ENCODE measurements around the gene DENND6B. TPM values are rescaled to one million over a fixed set of nuclear protein-coding genes. Genes with fewer than 3 reads are reported as not detected.

The DENND6B gene
- total and polyA plus RNA-seq, 2 of the 13 experiments (the other 11 are each of a cell fraction or from before 2014, with no cell fraction given): 0.95 to 3.8 TPM

- no peak for TF ChIP-seq ETV6 (CRISPR knock-in tag; conservative IDR thresholded peaks at IDR 0.05)
These were observed 7.3 kb downstream of the DENND6B start (continued) for GRCh38 chr22:50319503-50319951.

GRCh38 chr22:50318698-50319411 is 8.0 kb downstream of the DENND6B start:
- Histone ChIP-seq H3K79me2 (ENCODE audit: insufficient read depth, low read length) (no peaks in the 10 kb centered on the region), H3K4me3 (replicated peaks in 1 of 3; ENCODE audit: insufficient read depth in 1 of 3, low read depth in 2 of 3, low read length in 3 of 3) (no peak overlapping the region), H3K4me1 (ENCODE audit: insufficient read depth, low read length) (peaks cover 76% of the 10 kb centered on the region), H4K20me1 (ENCODE audit: insufficient read depth, low read length) (no peaks in the 10 kb centered on the region), H3K36me3 (replicated peaks in 1 of 2; ENCODE audit: control insufficient read depth in 1 of 2, insufficient read depth in 2 of 2, low read length in 2 of 2) (no peaks in the 10 kb centered on the region), H3K9me3 (ENCODE audit: low read length) (no peaks in the 10 kb centered on the region), H3K4me2 (ENCODE audit: low read depth, low read length) (no peak overlapping the region), H2AFZ (ENCODE audit: low read length) (no peak overlapping the region), H3K9ac (ENCODE audit: insufficient read depth, low read depth, low read length) (no peak overlapping the region), H3K27me3 (ENCODE audit: control insufficient read depth in 1 of 2, insufficient read depth in 2 of 2, low read length in 2 of 2) (peaks cover 0 to 1% of the 10 kb centered on the region in 2 experiments; a peak in 3 of 5 replicates), H3K27ac (ENCODE audit: extremely low read length, insufficient read depth, low read length) (no peak overlapping the region)
- 63% methylated on average over 12 of the region's 21 CpGs for WGBS (ENCODE audit: low lambda C conversion rate)
- ATAC-seq (peak; percentile 2; the same call in 1 of the 3 replicates), DNase-seq (ENCODE audit: low spot score) (no peak), FAIRE-seq (no peak)
- CTCF ChIA-PET (ENCODE audit: low intra/inter-chr PET ratio, low total read pairs): no interaction called here
- in situ Hi-C loops (cut with HindIII; ENCODE audit: extremely low pct_ligation_motif_present, low pct_unique_long_range_greater_than_20kb) (no loop called here), intact Hi-C loops (cut with micrococcal nuclease; ENCODE audit: unreplicated experiment) (no loop called here)
- POLR2A ChIA-PET: no interaction called here
- BruUV-seq (replicated peaks): no TSS peak
- TF ChIP-seq RAD21 (CRISPR knock-in tag; IDR thresholded peaks at IDR 0.05) (no peak), ZNF530 (CRISPR knock-in tag; IDR thresholded peaks at IDR 0.05; ENCODE audit: low read depth) (no peak), HNRNPL (IDR thresholded peaks at IDR 0.05; ENCODE audit: low read depth, low read length) (0 out of 2 replicates have a peak, but pooled peaks have one; percentile 40), ZNF879 (CRISPR knock-in tag; IDR thresholded peaks at IDR 0.05) (no peak), ZNF326 (CRISPR knock-in tag; IDR thresholded peaks at IDR 0.05; ENCODE audit: borderline replicate concordance) (no peak), AHR (CRISPR knock-in tag; IDR thresholded peaks at IDR 0.05) (no peak), ZNF337 (CRISPR knock-in tag; IDR thresholded peaks at IDR 0.05; ENCODE audit: borderline replicate concordance, low read depth) (no peak), ASH2L (IDR thresholded peaks at IDR 0.05; ENCODE audit: insufficient read length, low read depth, low read length) (no peak), FOXA3 (CRISPR knock-in tag; IDR thresholded peaks at IDR 0.05) (no peak), GABPA (IDR thresholded peaks at IDR 0.05; ENCODE audit: low read depth, low read length) (no peak), GABPA (CRISPR knock-in tag; IDR thresholded peaks at IDR 0.05; ENCODE audit: low read depth) (no peak), AGO1 (IDR thresholded peaks at IDR 0.05; ENCODE audit: low read depth, low read length, poor library complexity, severe bottlenecking) (no peak), IKZF4 (CRISPR knock-in tag; IDR thresholded peaks at IDR 0.05; ENCODE audit: borderline replicate concordance, low read depth, not compliant biosample characterization) (no peak), MBNL3 (CRISPR knock-in tag; conservative IDR thresholded peaks at IDR 0.05) (no peak), MYC (CRISPR knock-in tag; IDR thresholded peaks at IDR 0.05; ENCODE audit: borderline replicate concordance) (0 out of 2 replicates have a peak, but pooled peaks have one; percentile 1), MYNN (CRISPR knock-in tag; IDR thresholded peaks at IDR 0.05; ENCODE audit: low read depth) (no peak), GMEB1 (CRISPR knock-in tag; IDR thresholded peaks at IDR 0.05; ENCODE audit: borderline replicate concordance) (no peak), ERF (CRISPR knock-in tag; IDR thresholded peaks at IDR 0.05) (no peak), ZNF550 (CRISPR knock-in tag; IDR thresholded peaks at IDR 0.05; ENCODE audit: borderline replicate concordance) (no peak), TEF (CRISPR knock-in tag; IDR thresholded peaks at IDR 0.05) (no peak)

Data from HepG2 (cell line).